ENCODE measurements around the gene HIPK3.
"Not testable (repeated sequence)": the region's sequence is repeated elsewhere in the genome, so short reads cannot be mapped to it uniquely, and the experiment has no call there.

HIPK3 gene

DNA sequence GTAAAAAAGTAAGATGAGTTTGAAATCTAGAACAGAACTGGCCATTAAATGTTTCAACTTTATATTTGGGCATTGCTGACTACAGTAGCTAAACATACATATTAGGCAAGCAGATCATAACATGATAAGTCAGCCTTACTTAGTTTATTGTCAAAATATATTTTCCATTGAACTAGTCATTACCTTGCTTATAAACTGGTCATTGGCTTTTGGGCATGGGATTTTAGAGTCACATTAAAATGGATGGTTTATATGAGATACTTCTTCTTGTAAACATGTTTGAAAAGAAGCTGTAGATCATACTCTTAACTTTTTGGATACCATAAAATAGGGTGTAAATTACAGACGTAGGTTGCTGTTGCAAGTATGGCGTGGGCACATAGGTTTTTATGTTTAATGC lies 2.7 kb downstream of the HIPK3 start:
- no peak for DNase-seq

DNA sequence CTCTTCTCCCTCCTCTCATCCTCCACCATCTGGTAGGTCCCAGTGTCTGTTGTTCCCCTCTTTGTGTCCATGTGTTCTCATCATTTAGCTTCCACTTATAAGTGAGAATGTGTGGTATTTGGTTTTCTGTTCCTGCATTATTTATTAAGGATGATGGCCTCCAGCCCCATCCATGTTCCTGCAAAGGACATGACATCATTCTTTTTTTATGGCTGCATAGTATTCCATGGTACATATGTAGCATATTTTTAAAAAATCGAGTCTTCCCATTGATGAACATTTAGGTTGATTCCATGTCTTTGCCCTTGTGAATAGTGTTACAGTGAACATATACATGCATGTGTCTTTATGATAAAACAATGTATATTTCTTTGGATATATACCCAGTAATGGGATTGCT lies 4.2 kb downstream of the HIPK3 start:
- DNase-seq, result not testable (repeated sequence)

DNA sequence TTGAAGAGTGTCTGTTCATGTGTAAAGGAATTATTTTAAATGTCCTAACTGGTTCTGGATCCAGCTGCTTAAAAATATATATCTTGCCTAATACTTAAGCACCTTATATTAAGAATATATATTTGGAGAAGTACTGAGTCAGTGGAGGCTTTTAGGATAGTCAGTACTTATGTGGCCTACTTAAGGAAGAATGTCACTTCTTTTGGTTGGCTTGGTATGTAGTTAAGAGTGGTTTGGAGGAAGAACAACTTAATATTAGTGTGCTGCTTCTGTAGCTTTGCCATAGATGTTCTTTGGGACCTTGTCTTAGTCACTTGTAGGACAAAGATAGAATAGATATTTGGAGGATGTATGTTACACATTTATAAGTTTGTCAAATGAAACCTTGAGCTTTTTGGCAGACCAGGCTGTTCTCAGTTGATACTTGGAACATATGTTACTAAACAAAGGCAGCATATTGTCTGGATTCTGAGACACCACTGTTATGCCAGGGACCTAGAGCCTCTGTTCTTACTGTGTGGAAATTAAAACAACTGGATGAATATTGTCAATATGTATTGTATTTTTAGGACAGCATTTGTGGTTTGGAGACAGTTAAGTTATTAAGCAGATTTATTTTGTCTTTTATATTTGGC lies 4.9 kb downstream of the HIPK3 start:
- no peak for DNase-seq

DNA sequence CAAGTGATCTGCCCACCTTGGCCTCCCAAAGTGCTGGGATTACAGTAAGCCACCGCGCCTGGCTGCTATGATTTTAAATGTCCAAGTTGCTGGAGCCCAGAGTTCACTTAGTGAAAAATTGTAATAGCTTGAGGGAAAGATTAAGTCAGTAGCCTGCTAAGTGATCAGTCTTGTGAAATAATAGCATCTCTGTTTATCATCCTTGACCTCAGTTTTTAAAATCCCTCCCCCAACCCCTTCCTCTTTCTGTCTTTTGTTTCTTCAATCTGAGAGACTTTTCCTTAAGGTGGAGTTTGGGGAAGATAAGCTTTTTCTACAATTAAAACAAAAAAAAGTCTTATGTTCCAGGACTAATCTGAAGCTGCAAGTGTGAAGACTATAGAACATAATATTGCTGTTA lies 6.4 kb downstream of the HIPK3 start:
- no peak for DNase-seq

DNA sequence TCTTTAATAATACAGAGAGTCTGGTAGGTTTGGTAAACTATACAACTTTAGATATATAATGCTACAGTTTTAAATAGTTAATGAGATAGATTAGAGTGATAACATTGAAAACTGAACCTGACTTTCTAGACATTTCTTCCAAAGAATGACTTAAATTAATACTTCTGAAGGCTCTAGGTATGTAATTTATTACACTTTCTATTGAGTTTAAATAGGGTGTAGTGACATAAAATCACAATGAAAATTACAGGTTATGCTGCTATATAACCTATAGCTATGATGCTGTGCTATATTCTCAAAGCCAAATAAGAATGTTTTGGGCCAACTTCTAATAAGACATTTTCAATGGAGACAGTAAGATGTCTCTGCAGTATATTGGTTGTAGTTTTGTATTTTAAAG lies 7.7 kb downstream of the HIPK3 start:
- no peak for DNase-seq

DNA sequence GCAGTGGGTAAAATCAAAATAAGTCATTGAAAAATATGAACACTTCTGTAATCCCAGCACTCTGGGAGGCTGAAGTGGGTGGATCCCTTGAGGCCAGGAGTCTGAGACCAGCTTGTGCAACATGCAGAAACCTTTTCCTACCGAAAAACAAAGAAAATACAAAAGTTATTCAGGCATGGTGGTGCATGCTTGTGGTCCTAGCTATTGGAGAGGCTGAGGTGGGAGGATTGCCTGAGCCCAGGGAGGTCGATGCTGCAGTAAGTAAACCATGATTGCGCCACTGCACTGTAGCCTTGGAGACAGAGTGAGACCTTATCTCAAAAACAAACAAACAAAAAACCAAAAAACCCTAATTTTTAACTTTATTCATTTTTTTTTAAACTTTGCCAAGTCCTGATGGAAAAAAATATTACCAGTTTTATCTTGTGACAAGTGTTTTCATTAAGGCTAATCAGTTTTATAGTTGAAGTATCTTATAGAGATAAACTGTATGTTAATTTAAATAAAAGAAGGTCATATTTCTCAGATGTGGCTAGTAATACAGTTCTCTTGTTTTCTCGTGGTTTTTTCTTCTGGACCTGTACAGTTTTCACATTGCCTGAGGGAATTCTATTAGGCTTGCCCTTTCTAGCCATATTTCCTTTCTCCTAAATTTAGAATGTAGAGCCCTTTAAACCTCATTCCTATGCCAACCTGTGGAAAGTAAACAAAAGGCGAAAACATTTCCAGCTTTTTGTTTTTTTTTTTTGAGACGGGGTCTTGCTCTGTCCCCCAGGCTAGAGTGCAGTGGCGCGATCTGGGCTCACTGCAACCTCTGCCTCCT lies 9.4 kb downstream of the HIPK3 start:
- no peak for DNase-seq

DNA sequence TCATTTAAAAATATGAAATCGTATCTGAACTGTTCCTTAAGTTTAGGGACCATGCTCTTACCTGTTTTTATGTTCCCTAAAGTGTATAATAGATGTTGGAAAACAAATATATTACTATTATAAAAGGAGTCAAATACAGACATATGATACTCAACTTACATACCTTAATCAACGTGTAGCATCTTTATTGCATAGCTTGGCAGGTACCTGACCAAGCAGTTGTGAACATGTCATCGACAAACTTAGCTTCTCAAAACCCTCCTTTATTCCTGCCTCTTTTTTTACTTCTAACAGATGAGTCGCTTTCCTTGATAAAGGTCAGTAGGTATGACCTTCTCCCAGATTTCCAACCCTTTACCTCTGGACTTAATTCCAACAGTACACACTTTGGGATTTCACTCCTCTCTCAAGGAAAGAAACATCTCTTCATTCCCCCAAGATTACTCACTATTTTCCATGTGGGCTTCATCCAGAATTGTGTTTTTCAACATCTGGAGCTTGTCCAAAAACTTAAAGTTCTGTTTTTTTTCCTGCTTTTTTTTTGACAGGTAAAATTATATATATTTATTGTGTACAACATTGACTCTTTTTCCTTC lies 11.9 kb downstream of the HIPK3 start:
- no peak for DNase-seq

DNA sequence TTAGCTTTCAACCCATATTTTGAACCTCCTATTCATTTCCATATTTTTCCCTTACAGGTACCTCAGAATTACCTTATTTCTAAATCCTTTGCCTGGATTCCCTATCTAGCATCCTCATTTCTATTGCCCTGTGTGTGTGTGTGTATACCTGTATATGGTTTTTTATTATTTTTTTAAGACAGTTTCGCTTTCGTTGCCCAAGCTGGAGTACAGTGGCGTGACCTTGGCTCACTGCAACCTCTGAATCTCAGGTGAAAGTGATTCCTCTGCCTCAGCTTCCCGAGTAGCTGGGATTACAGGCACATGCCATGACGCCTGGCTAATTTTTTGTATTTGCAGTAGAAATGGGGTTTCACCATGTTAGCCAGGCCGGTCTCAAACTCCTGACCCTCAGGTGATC lies 12.6 kb downstream of the HIPK3 start:
- no peak for DNase-seq

DNA sequence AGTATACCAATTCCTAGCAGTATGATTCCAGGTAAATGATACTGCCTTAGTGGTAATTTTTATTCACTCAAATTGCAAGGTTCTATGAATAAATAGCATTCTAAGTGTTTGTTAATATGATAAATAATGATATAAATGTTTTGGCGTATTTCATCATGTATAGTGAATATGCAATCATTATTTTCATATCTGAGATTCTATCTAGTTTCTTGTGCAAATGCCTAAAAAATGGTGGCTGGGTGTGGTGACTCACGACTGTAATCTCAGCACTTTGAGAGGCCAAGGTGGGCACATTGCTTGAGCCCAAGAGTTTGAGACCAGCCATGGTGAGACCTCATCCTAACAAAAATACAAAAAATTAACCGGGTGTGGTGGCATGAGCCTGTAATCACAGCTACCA lies 13.9 kb downstream of the HIPK3 start:
- no peak for DNase-seq

DNA sequence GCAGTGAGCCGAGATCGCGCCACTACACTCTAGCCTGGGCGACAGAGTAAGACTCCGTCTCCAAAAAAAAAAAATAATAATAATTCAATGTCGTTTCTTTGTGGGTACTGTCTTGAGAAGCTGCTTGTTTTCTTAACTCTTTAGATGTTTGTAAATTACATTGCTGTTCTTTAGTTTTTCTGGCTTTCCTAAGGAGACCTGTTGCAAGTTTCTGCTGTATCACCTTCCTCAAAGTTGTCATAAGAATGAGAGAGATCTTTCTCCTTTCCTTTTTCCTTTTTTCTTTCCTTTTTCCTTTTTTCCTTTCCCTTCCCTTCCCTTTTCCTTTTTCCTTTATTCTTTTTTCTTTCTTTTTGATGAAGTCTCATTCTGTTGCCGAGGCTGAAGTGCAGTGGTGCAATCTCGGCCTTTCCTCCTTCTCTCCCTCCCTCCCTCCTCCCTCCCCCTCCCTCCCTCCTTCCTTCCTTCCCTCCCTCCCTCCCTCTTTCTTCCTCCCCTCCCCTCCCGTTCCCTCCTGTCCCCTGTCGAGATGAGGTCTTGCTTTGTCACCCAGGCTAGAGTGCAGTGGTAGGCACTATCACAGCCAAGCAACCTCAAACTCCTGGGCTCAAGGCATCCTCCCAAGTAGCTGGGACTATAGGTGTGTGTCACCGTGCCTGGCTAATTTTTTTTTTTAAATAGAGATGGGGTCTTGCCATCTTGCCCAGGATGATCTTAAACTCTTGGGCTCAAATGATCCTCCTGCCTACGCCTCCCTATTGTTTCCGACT lies 15.3 kb downstream of the HIPK3 start:
- DNase-seq, result no peak

DNA sequence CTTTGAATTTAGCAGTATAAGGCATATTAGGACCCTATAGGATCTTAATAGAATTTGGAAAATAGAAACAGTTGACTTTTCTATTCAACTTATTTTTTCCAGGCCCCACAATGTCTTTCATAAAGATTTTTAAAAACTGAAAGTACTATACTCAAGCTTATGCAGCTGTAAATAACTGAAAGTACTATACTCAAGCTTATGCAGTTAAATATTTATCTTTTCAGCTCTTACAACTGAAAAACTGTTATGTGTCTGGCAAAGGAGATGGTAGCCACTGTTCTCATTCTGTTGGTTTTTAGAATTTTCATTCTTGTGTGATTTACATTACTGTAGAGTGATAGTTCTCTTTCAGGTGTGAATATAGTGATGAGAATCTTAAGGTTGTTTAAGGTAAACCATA lies 16.5 kb downstream of the HIPK3 start:
- DNase-seq, result no peak

DNA sequence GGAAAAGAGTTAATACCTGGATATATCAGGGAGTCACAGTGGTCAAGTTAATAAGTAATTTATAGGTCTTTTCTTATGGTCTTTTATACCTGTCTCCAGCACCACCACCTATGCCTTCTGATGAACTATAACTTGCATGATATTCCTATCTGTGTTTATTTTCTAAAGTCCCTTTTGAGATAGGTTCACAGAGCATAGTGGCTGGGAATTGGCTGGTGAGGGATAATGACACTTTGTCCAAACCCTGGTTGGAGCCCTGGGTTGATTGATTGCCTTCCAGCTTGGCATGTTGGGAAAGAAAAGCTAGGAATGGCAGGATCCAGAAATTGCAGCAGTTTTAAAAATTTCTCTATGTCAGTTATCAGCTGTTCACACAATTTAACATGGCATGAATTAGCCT lies 23.2 kb downstream of the HIPK3 start:
- DNase-seq, result no peak

DNA sequence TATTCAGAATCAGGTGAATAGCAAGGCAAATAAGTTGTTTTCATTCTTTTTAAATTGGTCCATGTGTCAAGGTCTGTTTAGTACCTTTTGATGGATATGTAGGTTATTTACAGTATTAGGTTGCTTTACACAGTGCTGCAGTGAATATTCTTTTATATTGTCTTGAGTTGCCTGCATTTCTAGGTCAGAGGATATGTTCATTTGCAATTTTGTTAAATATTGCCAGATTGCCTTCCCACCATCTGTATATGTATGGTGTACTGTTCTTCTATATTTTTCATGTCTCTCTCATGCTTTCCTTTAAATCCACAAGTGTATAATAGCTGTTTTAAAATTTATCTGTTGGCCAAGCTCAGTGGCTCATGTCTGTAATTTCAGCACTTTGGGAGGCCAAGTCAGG lies 24.6 kb downstream of the HIPK3 start:
- DNase-seq, result no peak

DNA sequence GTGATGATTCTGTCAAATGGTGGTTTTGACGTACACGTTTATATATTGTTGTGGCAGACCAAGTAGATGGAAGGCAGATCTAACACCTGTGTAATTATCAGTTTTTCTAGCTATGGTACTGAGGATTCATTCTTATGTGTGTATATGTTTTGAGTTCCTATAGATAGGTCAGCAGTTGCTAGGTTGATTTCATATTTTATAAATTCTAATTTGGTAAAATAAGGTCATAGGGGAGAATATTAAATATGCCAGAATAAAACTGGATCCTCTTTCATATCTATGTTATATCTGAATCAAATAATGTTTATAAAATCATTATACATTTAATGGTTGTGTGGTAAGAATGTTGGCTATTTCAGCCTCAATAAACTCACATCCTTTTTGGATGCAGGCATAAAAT lies 27.6 kb downstream of the HIPK3 start:
- DNase-seq, result no peak

DNA sequence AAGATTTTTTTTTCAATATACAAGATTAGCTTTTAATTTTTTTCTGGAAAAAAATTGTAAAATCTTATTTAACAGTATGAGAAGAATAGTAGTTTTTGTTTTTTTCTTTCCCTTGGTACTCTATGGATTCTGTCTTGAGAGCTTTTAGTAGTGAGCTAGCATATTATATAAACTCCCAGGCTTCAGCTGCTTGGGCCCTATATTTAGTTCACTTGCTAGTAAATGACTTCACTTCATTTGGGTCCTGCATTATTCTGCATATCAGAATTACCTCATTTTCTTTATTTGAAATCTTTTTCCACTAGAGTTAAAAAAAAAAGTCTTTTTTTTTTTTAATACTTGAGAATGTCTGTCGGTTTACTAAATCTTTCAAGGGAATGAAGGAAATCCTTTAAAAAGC lies 33.1 kb downstream of the HIPK3 start:
- no peak for DNase-seq

DNA sequence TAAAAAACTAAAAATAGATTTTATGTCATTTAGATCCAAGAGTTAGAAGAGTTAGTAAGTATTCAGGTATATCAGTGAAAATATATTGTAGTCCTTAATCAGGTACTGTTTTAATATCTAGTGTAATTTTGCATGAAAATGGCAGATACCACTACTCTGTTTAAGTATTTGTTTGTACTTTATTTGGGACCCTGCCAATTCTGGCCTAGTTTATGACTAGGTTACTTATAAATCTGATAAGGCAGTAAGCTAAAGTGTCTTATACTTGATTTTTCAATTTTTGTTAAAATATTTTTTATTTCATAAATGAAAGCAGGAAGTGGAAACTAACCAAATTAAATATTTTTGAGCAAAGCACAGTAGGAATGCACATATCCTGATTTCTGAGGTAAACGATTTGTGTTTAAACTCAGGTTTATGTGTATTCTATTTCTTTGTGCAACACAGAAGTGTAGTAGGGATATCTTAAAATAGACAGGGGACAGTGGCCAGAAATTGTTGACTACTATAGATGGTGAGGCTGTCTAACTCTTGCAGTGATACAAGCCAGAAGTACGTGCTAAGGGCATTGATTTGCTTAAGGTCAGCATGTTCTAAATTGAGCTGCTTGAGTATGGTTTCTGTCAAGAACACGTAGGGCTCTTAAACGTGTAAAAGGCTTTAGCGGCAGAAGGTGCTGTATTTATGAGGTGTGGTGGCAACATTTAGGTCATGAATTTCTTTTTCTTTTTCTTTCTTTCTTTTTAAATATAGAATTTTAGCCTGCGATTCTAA lies 34.0 kb downstream of the HIPK3 start:
- DNase-seq, result no peak

DNA sequence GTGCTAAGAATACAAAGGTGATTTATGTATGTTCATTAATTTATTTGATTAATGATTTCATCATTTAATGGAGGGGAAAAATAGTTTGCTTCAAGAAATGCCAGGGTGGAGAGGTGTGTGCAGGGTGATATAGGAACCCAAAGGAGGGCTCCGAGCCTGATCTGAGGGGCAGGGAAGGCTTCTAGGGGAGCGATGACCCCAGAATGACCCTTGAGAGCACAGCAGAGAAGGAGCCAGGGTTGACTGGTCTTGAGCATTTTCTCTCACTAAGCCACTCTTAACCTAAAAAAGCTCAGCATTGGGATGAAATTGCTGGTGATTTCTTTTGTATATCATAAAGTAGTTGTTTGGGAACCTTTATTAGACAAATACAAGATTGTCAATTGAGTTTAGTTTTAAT lies 35.1 kb downstream of the HIPK3 start:
- no peak for DNase-seq

DNA sequence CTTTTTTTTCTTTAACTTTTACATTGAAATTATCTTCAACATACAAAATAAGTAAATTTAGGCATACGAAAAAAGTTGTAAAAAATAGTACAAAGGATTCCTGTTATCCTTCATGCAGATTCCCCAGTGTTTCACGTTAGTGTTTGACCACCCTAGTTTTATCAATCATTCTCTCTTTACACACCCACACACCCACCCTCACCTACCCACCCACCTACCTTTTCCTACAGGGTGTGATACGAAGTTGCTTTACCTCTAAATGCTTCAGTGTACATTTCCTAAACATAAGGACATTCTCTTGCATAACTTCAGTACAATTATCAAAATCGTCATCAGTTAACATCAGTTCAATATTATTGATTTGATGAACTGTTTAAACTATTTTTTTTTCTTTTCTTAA lies 37.0 kb downstream of the HIPK3 start:
- DNase-seq, result no peak

DNA sequence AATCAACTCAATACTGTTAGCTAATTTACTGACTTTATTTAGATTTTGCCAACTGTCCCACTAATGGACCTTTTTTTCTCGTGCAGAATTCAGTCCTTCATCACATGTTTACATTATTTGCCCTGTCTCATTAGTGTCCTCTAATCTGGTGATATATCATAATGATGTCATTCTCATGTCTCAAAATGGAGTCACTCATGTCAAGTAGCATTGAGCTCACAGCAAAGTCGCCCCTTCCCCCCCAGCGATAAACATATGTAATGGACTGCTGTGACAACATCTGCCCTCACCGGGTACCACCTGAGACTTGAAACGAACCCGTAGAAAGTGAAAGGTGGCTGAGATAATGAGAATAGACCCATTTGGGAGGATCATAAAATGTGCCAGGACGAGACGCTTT lies 37.6 kb downstream of the HIPK3 start:
- DNase-seq, result no peak

DNA sequence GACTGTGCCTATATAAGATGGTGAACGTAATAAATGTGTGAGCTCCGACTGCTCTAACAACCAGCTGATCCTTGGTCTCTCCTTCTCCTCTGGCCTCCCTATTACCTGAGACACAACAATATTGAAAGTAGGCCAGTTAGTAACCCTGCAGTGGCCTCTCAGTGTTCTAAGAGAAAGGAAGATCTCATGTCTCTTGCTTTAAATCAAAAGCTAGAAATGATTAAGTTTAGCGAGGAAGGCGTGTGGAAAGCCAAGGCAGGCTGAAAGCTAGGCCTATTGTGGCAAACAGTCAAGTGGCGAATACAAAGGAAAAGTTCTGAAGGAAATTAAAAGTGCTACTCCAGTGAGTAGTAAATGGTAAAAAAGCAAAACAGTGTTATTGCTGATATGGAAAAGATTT lies 39.5 kb downstream of the HIPK3 start:
- DNase-seq, result no peak

DNA sequence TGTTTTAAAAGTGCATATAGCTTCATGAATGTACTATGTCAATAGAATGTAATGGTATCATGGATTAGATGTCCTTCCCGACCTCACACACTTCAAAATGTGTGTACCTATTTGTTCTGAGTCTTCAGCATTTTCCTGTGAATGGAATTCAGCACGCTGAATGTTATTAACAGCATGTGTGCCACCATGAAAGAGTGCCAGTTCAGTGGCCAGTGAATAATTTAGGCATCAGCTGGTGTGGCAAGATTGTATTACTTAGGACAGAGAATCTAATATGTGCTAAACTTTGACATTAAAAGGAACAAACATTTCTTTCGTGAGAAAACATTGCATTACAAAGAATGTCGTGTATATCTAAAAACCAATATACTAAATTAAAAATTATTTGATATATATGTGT lies 46.4 kb downstream of the HIPK3 start:
- no peak for DNase-seq

DNA sequence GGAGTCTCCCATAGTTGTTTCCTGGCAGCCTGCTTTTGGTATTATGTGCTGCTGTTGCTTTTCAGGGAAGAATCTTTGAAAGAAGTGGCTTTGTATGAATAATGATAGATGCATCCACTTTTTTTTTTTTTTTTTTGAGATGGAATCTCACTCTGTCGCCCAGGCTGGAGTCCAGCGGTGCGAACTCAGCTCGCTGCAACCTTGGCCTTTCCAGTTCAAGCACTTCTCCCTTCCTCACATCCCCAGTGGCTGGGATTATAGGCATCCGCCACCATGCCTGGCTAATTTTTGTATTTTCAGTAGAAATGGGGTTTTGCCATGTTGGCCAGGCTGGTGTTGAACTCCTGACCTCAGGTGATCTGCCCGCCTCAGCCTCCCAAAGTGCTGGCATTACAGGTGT lies 49.6 kb downstream of the HIPK3 start:
- not testable (repeated sequence) for DNase-seq

DNA sequence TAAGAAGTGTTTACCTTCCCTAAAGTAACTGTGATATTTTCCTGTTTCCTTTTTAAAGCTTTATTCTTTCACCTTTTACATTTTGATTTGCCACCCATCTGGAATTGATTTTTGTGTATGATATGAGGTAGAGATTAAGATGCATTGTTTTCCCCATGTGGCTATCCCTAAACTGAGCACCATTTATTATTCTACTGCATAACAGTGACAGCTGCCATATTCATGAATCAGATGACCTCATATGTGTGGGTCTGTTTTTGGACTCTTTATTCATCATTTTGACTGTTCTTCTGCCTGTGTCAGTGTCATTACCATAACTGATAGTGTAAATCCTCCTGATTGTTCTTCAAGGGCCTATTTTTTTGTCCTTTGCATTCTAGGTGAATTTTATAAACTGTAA lies 50.8 kb downstream of the HIPK3 start:
- DNase-seq, result no peak

Measured in islet precursor cell (in vitro differentiated cells).